ENCODE measurements around the gene SASH3.
"Not testable (repeated sequence)": the region's sequence is repeated elsewhere in the genome, so short reads cannot be mapped to it uniquely, and the experiment has no call there.

DNA sequence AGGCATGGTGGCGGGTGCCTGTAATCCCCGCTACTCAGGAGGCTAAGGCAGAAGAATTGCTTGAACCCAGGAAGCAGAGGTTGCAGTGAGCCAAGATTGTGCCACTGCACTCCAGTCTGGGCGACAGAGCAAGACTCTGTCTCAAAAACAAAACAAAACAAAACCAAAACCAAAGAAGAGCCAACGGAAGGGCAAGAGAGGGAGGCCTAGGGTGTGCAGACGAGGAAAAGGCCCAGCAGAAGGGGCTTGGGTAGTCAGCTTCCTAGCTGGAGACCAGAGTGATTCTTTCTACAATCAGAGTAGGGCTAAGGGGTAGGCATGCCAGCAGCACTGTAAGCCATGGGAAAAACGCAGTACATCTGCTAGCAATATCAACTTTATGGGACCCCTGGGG is 37.0 kb upstream of the SASH3 start:
- TF ChIP-seq, protein P1, sequence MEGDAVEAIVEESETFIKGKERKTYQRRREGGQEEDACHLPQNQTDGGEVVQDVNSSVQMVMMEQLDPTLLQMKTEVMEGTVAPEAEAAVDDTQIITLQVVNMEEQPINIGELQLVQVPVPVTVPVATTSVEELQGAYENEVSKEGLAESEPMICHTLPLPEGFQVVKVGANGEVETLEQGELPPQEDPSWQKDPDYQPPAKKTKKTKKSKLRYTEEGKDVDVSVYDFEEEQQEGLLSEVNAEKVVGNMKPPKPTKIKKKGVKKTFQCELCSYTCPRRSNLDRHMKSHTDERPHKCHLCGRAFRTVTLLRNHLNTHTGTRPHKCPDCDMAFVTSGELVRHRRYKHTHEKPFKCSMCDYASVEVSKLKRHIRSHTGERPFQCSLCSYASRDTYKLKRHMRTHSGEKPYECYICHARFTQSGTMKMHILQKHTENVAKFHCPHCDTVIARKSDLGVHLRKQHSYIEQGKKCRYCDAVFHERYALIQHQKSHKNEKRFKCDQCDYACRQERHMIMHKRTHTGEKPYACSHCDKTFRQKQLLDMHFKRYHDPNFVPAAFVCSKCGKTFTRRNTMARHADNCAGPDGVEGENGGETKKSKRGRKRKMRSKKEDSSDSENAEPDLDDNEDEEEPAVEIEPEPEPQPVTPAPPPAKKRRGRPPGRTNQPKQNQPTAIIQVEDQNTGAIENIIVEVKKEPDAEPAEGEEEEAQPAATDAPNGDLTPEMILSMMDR (IDR thresholded peaks at IDR 0.05; ENCODE audit: insufficient read depth, low read length, poor library complexity, severe bottlenecking) = not testable (repeated sequence)
- TF ChIP-seq EZH2phosphoT487 (conservative IDR thresholded peaks at IDR 0.05; ENCODE audit: low read length) = not testable (repeated sequence)
